Cardiac septum (tissue), 1 donor: Measurements from ENCODE around the gene SAPCD1. TPM values are rescaled to one million over a fixed set of nuclear protein-coding genes. Genes with fewer than 3 reads are reported as not detected.

Experiments
- DNase-seq: peaks from one replicate; pipeline ENCODE4 v3.0.0-alpha.2; 2020; ENCODE audit warnings: low spot score
- intact Hi-C: fragments of 100-400 bp; cut with DNase I; formaldehyde crosslinking; loops from one replicate; pipeline ENCODE4 v1.14.0; 2022
- total RNA-seq: library from RNA; stranded (reverse); fragmentation: NEBNext Ultra II Directional; extraction: Animal tissue kit (Norgen Biotek cat#: 25700); gene quantifications from one replicate; pipeline ENCODE4 v1.2.1, GENCODE V29; 2021
- donor health status: DM: no; HTN: no; CAD: no.

The SAPCD1 gene
- total RNA-seq, 1 donor from 2014 or later = 0.86 TPM

- intact Hi-C loops = loop anchor here (2.0 kb wide), 1 partner anchor 59 kb away; no protein-coding TSS in a partner anchor
These were observed 9.5 kb downstream of the SAPCD1 start for GRCh38 chr6:31771992-31772358.

GRCh38 chr6:31775184-31775583 is 12.7 kb downstream of the SAPCD1 start:
- intact Hi-C loops = no loop called here
- no peak for DNase-seq

More at GRCh38 chr6:31771992-31772358, 9.5 kb downstream of the SAPCD1 start:
- DNase-seq = no peak

- intact Hi-C loops = no loop called here
- no peak for DNase-seq
These were observed 13.4 kb downstream of the SAPCD1 start for GRCh38 chr6:31775633-31776484.

- no peak for DNase-seq
- intact Hi-C loops = no loop called here
These were observed 14.1 kb downstream of the SAPCD1 start for GRCh38 chr6:31776485-31776988.

- DNase-seq = peak; percentile 86
- intact Hi-C loops = no loop called here
These were observed 14.7 kb downstream of the SAPCD1 start, which contains the start of gene VWA7 for GRCh38 chr6:31776989-31777666. Gene VWA7 (minus strand): TSS chr6:31777328. CDS start chr6:31776779, 549 bp downstream.

GRCh38 chr6:31777667-31778050 is 15.2 kb downstream of the SAPCD1 start:
- DNase-seq = no peak
- intact Hi-C loops = no loop called here

GRCh38 chr6:31778193-31778592 is 15.7 kb downstream of the SAPCD1 start:
- intact Hi-C loops = no loop called here
- no peak for DNase-seq

- intact Hi-C loops = no loop called here
These were observed 16.8 kb downstream of the SAPCD1 start for GRCh38 chr6:31778999-31779885.

GRCh38 chr6:31779908-31780307 is 17.5 kb downstream of the SAPCD1 start:
- DNase-seq = no peak
- intact Hi-C loops = no loop called here

More at GRCh38 chr6:31778999-31779885, 16.8 kb downstream of the SAPCD1 start:
- DNase-seq = no peak

- intact Hi-C loops = no loop called here
- no peak for DNase-seq
These were observed 18.2 kb downstream of the SAPCD1 start for GRCh38 chr6:31780507-31781243.

GRCh38 chr6:31781244-31782125 is 19.0 kb downstream of the SAPCD1 start:
- DNase-seq = no peak
- intact Hi-C loops = no loop called here

- intact Hi-C loops = no loop called here
- no peak for DNase-seq
These were observed 19.8 kb downstream of the SAPCD1 start for GRCh38 chr6:31782126-31782855.

- no peak for DNase-seq
- intact Hi-C loops = no loop called here
These were observed 21.9 kb downstream of the SAPCD1 start for GRCh38 chr6:31784098-31784925.

- DNase-seq = no peak
- intact Hi-C loops = no loop called here
These were observed 23.0 kb downstream of the SAPCD1 start for GRCh38 chr6:31785475-31785874.

GRCh38 chr6:31791324-31792089 is 29.1 kb downstream of the SAPCD1 start:
- intact Hi-C loops = no loop called here
- DNase-seq = no peak

GRCh38 chr6:31792090-31792374 is 29.6 kb downstream of the SAPCD1 start:
- intact Hi-C loops = no loop called here
- DNase-seq = no peak
